HepG2 (cell line): ENCODE data around the gene CYP27B1. TPM values are rescaled to one million over a fixed set of nuclear protein-coding genes. Genes with fewer than 3 reads are reported as not detected.

Source experiments
- ATAC-seq: fragments of 200-7000 bp; cut with Tn5 transposase; 3 replicates; pipeline ENCODE4 v1.9.1; 2020; ENCODE audit warnings: mild to moderate bottlenecking, moderate library complexity
- BruUV-seq: library from RNA; stranded (reverse); fragments of 400-500 nt; replicated peaks from 2 replicates; lab custom pipeline; 2021; lab: Mats Ljungman, UMichigan
- CTCF ChIA-PET: fragments of 300-600 bp; formaldehyde crosslinking; extraction: SDS; loops from one replicate; lab custom pipeline; 2021; ENCODE audit warnings: low total read pairs, inconsistent platforms, low intra/inter-chr PET ratio; lab: Yijun Ruan, JAX
- POLR2A ChIA-PET: fragments of 350-600 bp; sonication (Branson Sonifier 250); formaldehyde crosslinking; loops from one replicate; lab custom pipeline; 2020; ENCODE audit warnings: antibody characterized with exemption, inconsistent platforms; lab: Yijun Ruan, JAX
- DNase-seq: peaks from one replicate; pipeline ENCODE4 v3.0.0-alpha.2; 2015; ENCODE audit warnings: low spot score
- FAIRE-seq: peaks from 3 replicates; lab custom pipeline; 2011; peaks lifted over from hg19 to GRCh38; lab: Jason Lieb, UNC
- H2AFZ ChIP-seq: one replicate; pipeline ENCODE4 v1.6.1; 2011; ENCODE audit warnings: low read length, inconsistent platforms
- H3K27ac ChIP-seq: fragments of 300-600 bp; 3 replicates; pipeline ENCODE4 v1.8.0; 2011; ENCODE audit warnings: mixed run types, mild to moderate bottlenecking, mixed read lengths, low read length, inconsistent platforms; ENCODE audit not compliant: insufficient read depth; ENCODE audit errors: extremely low read length
- H3K27me3 ChIP-seq, 2 experiments: fragments of 200-600 bp in 1 of 2; 2 replicates in 1 of 2; 3 replicates in 1 of 2; pipeline versions ENCODE4 v1.6.0 to v1.8.0; 2011; ENCODE audit warnings: low read length in 2 of 2, mild to moderate bottlenecking in 2 of 2, moderate library complexity in 2 of 2, inconsistent platforms in 1 of 2; ENCODE audit not compliant: insufficient read depth in 2 of 2, control insufficient read depth in 1 of 2
- H3K36me3 ChIP-seq, 2 experiments: fragments of 200-600 bp in 1 of 2; replicated peaks in 1 of 2; 2 replicates in 1 of 2; 3 replicates in 1 of 2; pipeline versions ENCODE4 v1.5.1 to v1.8.0; 2011; ENCODE audit warnings: low read length in 2 of 2, inconsistent platforms in 1 of 2; ENCODE audit not compliant: insufficient read depth in 2 of 2, control insufficient read depth in 1 of 2
- H3K4me1 ChIP-seq: 2 replicates; pipeline ENCODE4 v1.5.1; 2012; ENCODE audit warnings: low read length, inconsistent platforms; ENCODE audit not compliant: insufficient read depth
- H3K4me2 ChIP-seq: 2 replicates; pipeline ENCODE4 v1.6.0; 2011; ENCODE audit warnings: low read depth, low read length, inconsistent platforms
- H3K4me3 ChIP-seq, 3 experiments: fragments of 200-600 bp in 1 of 3; sonication (generic), shearing (Covaris generic) in 1 of 3; replicated peaks in 1 of 3; 2 replicates each; pipeline ENCODE4 v1.5.1; 2011 to 2016; ENCODE audit warnings: low read length in 3 of 3, inconsistent platforms in 2 of 3, low read depth in 2 of 3, mild to moderate bottlenecking in 2 of 3, control low read depth in 1 of 3, mixed read lengths in 1 of 3; ENCODE audit not compliant: insufficient read depth in 1 of 3
- H3K79me2 ChIP-seq: one replicate; pipeline ENCODE4 v1.6.1; 2011; ENCODE audit warnings: low read length, inconsistent platforms; ENCODE audit not compliant: insufficient read depth
- H3K9ac ChIP-seq: 2 replicates; pipeline ENCODE4 v1.6.0; 2011; ENCODE audit warnings: mild to moderate bottlenecking, low read depth, low read length, inconsistent platforms; ENCODE audit not compliant: insufficient read depth
- H3K9me3 ChIP-seq: 2 replicates; pipeline ENCODE4 v1.5.1; 2012; ENCODE audit warnings: mild to moderate bottlenecking, low read length
- H4K20me1 ChIP-seq: 2 replicates; pipeline ENCODE4 v1.6.0; 2011; ENCODE audit warnings: inconsistent platforms, mild to moderate bottlenecking, low read length, moderate library complexity; ENCODE audit not compliant: insufficient read depth
- BRD4 ChIP-seq: sonication (generic); formaldehyde crosslinking; IDR thresholded peaks from 2 replicates; pipeline ENCODE4 v1.4.0; 2020; ENCODE audit warnings: missing genetic modification reagents
- POLR2A ChIP-seq, 2 experiments: IDR thresholded peaks; 2 replicates each; pipeline ENCODE4 v1.6.1; 2011; ENCODE audit warnings: low read depth in 2 of 2, low read length in 2 of 2, mild to moderate bottlenecking in 1 of 2, moderate library complexity in 1 of 2; ENCODE audit not compliant: insufficient read depth in 1 of 2
- SSRP1 ChIP-seq: IDR thresholded peaks from 2 replicates; pipeline ENCODE4 v1.6.1; 2016; ENCODE audit warnings: control low read depth
- UBTF ChIP-seq: sonication (generic); formaldehyde crosslinking; IDR thresholded peaks from 2 replicates; pipeline ENCODE4 v1.4.0; 2020; ENCODE audit warnings: mild to moderate bottlenecking, missing genetic modification reagents
- WGBS: methylation state at CpG from one replicate; pipeline ENCODE4 v1.1.6; 2017; ENCODE audit warnings: low lambda C conversion rate; 5-methylcytosine and 5-hydroxymethylcytosine counted together
- in situ Hi-C: cut with HindIII; loops from 2 replicates; pipeline ENCODE4 v1.10.0; 2017; ENCODE audit warnings: low pct_unique_long_range_greater_than_20kb; ENCODE audit not compliant: extremely low pct_ligation_motif_present
- intact Hi-C: fragments of 100-400 bp; cut with micrococcal nuclease; formaldehyde crosslinking; loops from one replicate; pipeline ENCODE4 v1.10.0; 2022; ENCODE audit not compliant: unreplicated experiment
- polyA plus RNA-seq, 8 experiments: library from polyadenylated mRNA; depleted of rRNA in 3 of 8; stranded (reverse) in 7 of 8; unstranded in 1 of 8; fragments of >200 nt; fragmentation: Illumina TruSeq in 4 of 8; extraction: Trizol in 4 of 8; gene quantifications; 2 replicates each; pipeline versions ENCODE4 v1.2.1 to v1.2.3, GENCODE V29; 2011 to 2016; ENCODE audit warnings: low read depth in 4 of 8, missing spikeins in 1 of 8, mixed read lengths in 1 of 8; ENCODE audit not compliant: insufficient read depth in 1 of 8
- total RNA-seq, 5 experiments: library from RNA; depleted of rRNA; stranded (reverse); fragments of >200 nt; fragmentation: Illumina TruSeq; extraction: Trizol; gene quantifications; 2 replicates each; pipeline ENCODE4 v1.2.3, GENCODE V29; 2016; ENCODE audit warnings: low read depth in 1 of 5

CYP27B1 gene
- total and polyA plus RNA-seq, 2 of the 13 experiments (the other 11 are each of a cell fraction or from before 2014, with no cell fraction given) = 2.3 to 3.0 TPM

- H3K36me3 ChIP-seq = peaks cover 10 to 33% of the 10 kb centered on the region in 2 experiments
- POLR2A ChIA-PET = interaction anchor here (1.1 kb wide), 1 partner anchor 16 kb away, joined by 3 read pairs; no protein-coding TSS in a partner anchor
- peak overlapping the region; percentile 87 for H3K27ac ChIP-seq
- H3K27me3 ChIP-seq = no peaks in the 10 kb centered on the region; a peak in 1 of 5 replicates
- H3K9ac ChIP-seq = peak overlapping the region; percentile 96
- 0 out of 2 replicates have a peak, but pooled peaks have one; percentile 35 for TF ChIP-seq SSRP1
- TF ChIP-seq UBTF (CRISPR knock-in tag) = no peak
- TF ChIP-seq BRD4 (CRISPR knock-in tag) = 0 out of 2 replicates have a peak, but pooled peaks have one; percentile 36
- 0 out of 4 replicates have a peak, but pooled peaks of 1 of the 2 experiments have one; percentile 6 for TF ChIP-seq POLR2A (IDR thresholded peaks at IDR 0.05; ENCODE audit: insufficient read depth in 1 of 2, low read depth in 2 of 2, low read length in 2 of 2)
- intact Hi-C loops (no loop called here), in situ Hi-C loops (no loop called here)
- peaks cover 40% of the 10 kb centered on the region for H3K4me1 ChIP-seq
- H3K9me3 ChIP-seq = no peaks in the 10 kb centered on the region
- H3K4me3 ChIP-seq = peak overlapping the region; percentile 72 to 87 (median 78)
- DNase-seq (no peak), FAIRE-seq (no peak), ATAC-seq (peak; percentile 3)
- peaks cover 23% of the 10 kb centered on the region for H3K79me2 ChIP-seq
- no TSS peak for BruUV-seq
- peak overlapping the region; percentile 98 for H3K4me2 ChIP-seq
- WGBS = 3% methylated on average over 8 of the region's 8 CpGs
- CTCF ChIA-PET = no interaction called here
- H2AFZ ChIP-seq = no peak overlapping the region
- H4K20me1 ChIP-seq = 0 out of 2 replicates have a peak, but pooled peaks cover 5% of the 10 kb centered on the region
Observed at GRCh38 chr12:57751432-57751787, 15.5 kb downstream of the CYP27B1 start.
